IPS-18c (cell line): Measurements from ENCODE around the gene KANSL1L.

Experiments used
- H3K4me3 ChIP-seq: 2 replicates; pipeline ENCODE4 v1.7.0; 2013; ENCODE audit warnings: low read depth, mild to moderate bottlenecking, low read length, moderate library complexity; ENCODE audit not compliant: insufficient read depth
- H3K9me3 ChIP-seq: one replicate; pipeline ENCODE4 v1.6.1; 2013; ENCODE audit warnings: mild to moderate bottlenecking, low read length, moderate library complexity; ENCODE audit not compliant: control insufficient read depth, insufficient read depth

The KANSL1L gene

GRCh38 chr2:210132239-210132638 is 39.0 kb downstream of the KANSL1L start:
- Histone ChIP-seq H3K9me3 (no peaks in the 10 kb centered on the region), H3K4me3 (no peak overlapping the region)

GRCh38 chr2:210128961-210129360 is 42.2 kb downstream of the KANSL1L start:
- Histone ChIP-seq H3K9me3 (no peaks in the 10 kb centered on the region), H3K4me3 (no peak overlapping the region)

- no peaks in the 10 kb centered on the region for H3K9me3 ChIP-seq
- H3K4me3 ChIP-seq: no peak overlapping the region
These were observed 57.5 kb downstream of the KANSL1L start for GRCh38 chr2:210113614-210114235.

DNA sequence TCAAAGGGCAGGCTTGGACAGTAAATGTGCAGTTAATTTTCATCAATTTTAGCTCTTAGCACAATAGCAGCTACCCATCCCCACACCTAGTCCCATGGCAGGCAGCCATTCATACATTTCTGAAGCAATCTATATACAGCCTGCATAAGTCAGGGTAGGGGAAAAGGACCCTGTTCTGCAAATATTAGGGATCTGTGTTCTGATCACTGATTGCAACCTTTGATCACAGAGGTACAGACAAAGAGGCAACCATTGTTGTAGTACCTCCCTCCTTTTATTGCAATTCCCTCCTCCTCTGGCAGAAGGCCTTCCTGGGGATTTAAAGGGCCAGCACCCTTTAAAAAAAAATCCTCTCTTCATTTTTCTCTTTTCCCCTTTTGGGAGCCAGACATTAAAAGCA is 58.3 kb downstream of the KANSL1L start:
- no peak overlapping the region for H3K4me3 ChIP-seq
- no peaks in the 10 kb centered on the region for H3K9me3 ChIP-seq

GRCh38 chr2:210099940-210100339 is 71.3 kb downstream of the KANSL1L start:
- H3K4me3 ChIP-seq: no peak overlapping the region
- no peaks in the 10 kb centered on the region for H3K9me3 ChIP-seq

DNA sequence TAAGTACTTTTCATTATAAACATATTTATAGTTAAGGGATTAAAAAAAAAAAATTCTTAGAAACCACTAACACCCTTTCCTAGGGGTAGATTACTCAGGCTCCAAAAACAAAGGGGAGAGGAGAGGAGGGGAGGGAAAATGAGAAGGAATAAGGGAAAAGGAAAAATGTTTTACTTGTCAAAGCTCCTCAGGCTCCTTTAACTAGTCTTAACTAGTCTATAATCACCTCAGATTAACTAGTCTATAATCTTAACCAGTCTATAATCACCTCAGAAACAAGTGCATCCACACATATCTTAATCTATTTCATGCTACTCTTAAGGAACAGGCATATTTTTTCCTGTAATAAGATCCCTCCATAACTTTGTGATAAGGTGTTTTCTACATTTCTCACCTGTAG is 76.4 kb downstream of the KANSL1L start:
- H3K4me3 ChIP-seq: no peak overlapping the region
- no peaks in the 10 kb centered on the region for H3K9me3 ChIP-seq

GRCh38 chr2:210092791-210093190 is 78.4 kb downstream of the KANSL1L start:
- no peaks in the 10 kb centered on the region for H3K9me3 ChIP-seq
- H3K4me3 ChIP-seq: no peak overlapping the region

DNA sequence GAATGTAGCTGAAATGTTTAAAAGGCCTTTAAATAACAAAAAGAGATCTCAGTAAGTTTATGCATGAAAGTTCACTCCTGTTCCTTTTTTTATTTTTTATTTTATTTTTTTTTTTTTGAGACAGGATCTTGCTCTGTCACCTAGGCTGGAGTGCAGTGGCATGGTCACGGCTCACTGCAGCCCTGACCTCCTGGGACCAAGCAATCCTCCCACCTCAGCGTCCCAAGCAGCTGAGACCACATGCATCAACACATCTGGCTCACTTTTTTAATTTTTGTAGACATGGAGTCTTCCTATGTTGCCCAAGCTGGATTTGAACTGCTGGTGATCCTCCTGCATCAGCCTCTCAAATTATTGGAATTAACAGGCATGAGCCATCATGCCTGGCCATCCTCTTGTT is 84.3 kb downstream of the KANSL1L start:
- Histone ChIP-seq H3K9me3 (no peaks in the 10 kb centered on the region), H3K4me3 (no peak overlapping the region)

DNA sequence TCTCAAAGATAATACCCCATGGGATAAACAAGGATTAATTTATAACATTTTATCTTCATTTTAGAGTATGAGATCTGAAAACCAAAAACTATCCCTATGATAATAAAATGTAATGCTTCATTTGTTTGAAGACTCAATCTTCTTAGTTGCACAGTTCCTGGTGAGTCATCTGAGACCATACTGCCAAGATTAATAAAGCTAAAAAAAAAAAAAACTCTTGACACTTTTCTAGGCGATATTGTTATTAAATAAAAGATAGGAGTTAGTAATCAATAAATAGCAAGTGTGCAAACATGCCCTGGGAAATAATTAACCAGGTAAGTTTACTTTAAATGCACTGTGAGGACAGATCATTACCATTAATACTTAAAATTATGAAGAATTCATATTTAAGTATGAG is 84.9 kb downstream of the KANSL1L start:
- Histone ChIP-seq H3K9me3 (no peaks in the 10 kb centered on the region), H3K4me3 (no peak overlapping the region)

DNA sequence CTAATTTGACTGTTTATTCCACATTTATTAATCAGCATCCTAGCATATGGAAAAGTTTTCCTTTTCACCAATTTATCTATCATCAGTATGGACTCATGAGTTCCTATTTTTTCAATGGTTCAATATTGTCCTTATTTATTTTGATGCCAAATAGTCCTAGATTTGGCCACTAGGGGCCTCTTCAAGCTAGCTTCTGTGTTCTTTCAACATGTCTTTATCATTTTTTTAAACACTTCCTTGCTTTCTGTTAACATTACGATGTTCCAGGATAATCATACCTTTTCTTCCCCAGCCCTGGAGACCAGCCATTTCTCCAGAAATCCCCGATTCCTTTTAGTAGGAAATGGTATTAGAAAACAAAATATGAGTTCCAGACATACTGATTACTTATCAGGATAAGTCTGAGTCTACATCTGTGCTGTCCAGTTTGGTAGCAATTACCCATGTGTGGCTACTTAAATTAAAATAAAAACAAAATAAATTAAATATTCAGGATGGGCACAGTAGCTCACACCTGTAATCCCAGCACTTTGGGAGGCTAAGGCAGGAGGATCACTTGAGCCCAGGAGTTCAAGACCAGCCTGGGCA is 98.2 kb downstream of the KANSL1L start:
- no peak overlapping the region for H3K4me3 ChIP-seq
- peaks cover 2% of the 10 kb centered on the region for H3K9me3 ChIP-seq

- no peak overlapping the region for H3K4me3 ChIP-seq
These were observed 98.7 kb downstream of the KANSL1L start for GRCh38 chr2:210072493-210072892.

GRCh38 chr2:210063306-210063705 is 107.9 kb downstream of the KANSL1L start:
- Histone ChIP-seq H3K4me3 (no peak overlapping the region), H3K9me3 (peaks cover 3% of the 10 kb centered on the region)

More at GRCh38 chr2:210072493-210072892, 98.7 kb downstream of the KANSL1L start:
- H3K9me3 ChIP-seq: peaks cover 2% of the 10 kb centered on the region

GRCh38 chr2:210055825-210056224 is 115.4 kb downstream of the KANSL1L start:
- H3K4me3 ChIP-seq: no peak overlapping the region

DNA sequence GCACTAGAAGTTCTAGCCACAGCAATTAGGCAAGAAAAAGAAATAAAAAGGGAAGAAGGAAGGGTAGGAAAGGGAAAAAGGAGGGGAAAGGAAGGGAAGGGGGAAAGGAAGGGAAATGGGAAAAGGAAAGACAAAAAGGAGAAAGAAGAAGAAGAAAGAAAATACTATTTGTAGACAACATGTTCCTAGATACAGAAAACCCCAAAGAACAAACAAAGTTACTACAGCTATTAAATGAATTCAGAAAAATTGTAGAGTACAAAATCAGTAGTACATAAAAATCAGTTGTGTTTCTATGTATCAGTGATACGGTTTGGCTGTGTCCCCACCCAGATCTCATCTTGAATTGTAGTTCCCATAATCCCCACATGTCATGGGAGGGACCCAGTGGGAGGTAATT is 116.5 kb downstream of the KANSL1L start:
- H3K4me3 ChIP-seq: no peak overlapping the region
- peaks cover 9% of the 10 kb centered on the region for H3K9me3 ChIP-seq

More at GRCh38 chr2:210055825-210056224, 115.4 kb downstream of the KANSL1L start:
- H3K9me3 ChIP-seq: peaks cover 9% of the 10 kb centered on the region

GRCh38 chr2:210050885-210051284 is 120.3 kb downstream of the KANSL1L start:
- H3K9me3 ChIP-seq: peaks cover 4% of the 10 kb centered on the region
- H3K4me3 ChIP-seq: no peak overlapping the region

DNA sequence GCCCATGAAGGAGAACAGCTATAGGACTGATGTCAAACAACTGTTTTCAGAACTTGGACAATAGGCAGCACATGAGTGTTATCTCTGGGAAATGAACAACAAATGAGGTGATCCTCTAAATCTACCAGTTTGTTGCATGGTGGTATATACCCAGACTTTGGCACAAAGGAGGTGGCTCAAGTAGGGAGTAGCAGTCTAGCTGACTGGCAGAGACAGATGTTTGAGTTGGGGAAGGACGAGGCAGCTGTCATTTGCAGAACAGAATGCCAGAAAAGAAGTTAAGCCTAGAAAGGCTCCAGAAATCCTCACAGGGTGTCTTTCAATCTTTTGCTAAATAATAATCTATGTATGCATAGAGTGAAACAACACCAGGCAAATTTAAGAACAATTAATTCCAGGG is 121.4 kb downstream of the KANSL1L start:
- no peak overlapping the region for H3K4me3 ChIP-seq
- no peaks in the 10 kb centered on the region for H3K9me3 ChIP-seq

GRCh38 chr2:210046851-210047500 is 124.2 kb downstream of the KANSL1L start:
- Histone ChIP-seq H3K9me3 (no peaks in the 10 kb centered on the region), H3K4me3 (no peak overlapping the region)

GRCh38 chr2:210038078-210038477 is 133.1 kb downstream of the KANSL1L start:
- Histone ChIP-seq H3K4me3 (no peak overlapping the region), H3K9me3 (no peaks in the 10 kb centered on the region)
